Limb (tissue), 2 donors: Measurements from ENCODE around the gene CAPZB.

Source experiments
- DNase-seq, 2 donors: peaks; one replicate each; pipeline ENCODE4 v3.0.0-alpha.2; 2016; ENCODE audit errors: extremely low spot score in 2 of 2

The CAPZB gene

GRCh38 chr1:19333587-19334354 lies 151.6 kb downstream of the CAPZB start:
- no peak for DNase-seq

GRCh38 chr1:19332832-19333231 lies 152.5 kb downstream of the CAPZB start:
- no peak for DNase-seq

- no peak for DNase-seq
Observed at GRCh38 chr1:19331262-19331878, 154.0 kb downstream of the CAPZB start.

GRCh38 chr1:19330449-19331135 lies 154.7 kb downstream of the CAPZB start:
- DNase-seq, result no peak

GRCh38 chr1:19329611-19330010 lies 155.7 kb downstream of the CAPZB start:
- no peak for DNase-seq

- DNase-seq, result no peak
Observed at GRCh38 chr1:19329188-19329587, 156.2 kb downstream of the CAPZB start.

GRCh38 chr1:19328486-19328885 lies 156.9 kb downstream of the CAPZB start:
- no peak for DNase-seq

GRCh38 chr1:19327736-19328135 lies 157.6 kb downstream of the CAPZB start:
- DNase-seq, result no peak

GRCh38 chr1:19327301-19327700 lies 158.0 kb downstream of the CAPZB start:
- DNase-seq, result no peak

- no peak for DNase-seq
Observed at GRCh38 chr1:19326748-19327065, 158.6 kb downstream of the CAPZB start.

GRCh38 chr1:19325958-19326747 lies 159.2 kb downstream of the CAPZB start:
- DNase-seq, result no peak

GRCh38 chr1:19325368-19325957 lies 159.9 kb downstream of the CAPZB start:
- no peak for DNase-seq

- DNase-seq, result no peak
Observed at GRCh38 chr1:19324665-19324990, 160.7 kb downstream of the CAPZB start.

GRCh38 chr1:19323987-19324664 lies 161.2 kb downstream of the CAPZB start:
- no peak for DNase-seq

- DNase-seq, result no peak
Observed at GRCh38 chr1:19322481-19322880, 162.9 kb downstream of the CAPZB start.

GRCh38 chr1:19321071-19321470 lies 164.3 kb downstream of the CAPZB start:
- DNase-seq, result no peak

- no peak for DNase-seq
Observed at GRCh38 chr1:19319196-19319595, 166.1 kb downstream of the CAPZB start.

GRCh38 chr1:19317126-19317910 lies 168.0 kb downstream of the CAPZB start:
- DNase-seq, result no peak

- DNase-seq, result no peak
Observed at GRCh38 chr1:19315378-19316198, 169.8 kb downstream of the CAPZB start.
